ENCODE data around the gene CLPTM1L.
"Not testable (repeated sequence)": the region's sequence is repeated elsewhere in the genome, so short reads cannot be mapped to it uniquely, and the experiment has no call there.

CLPTM1L gene

GRCh38 chr5:1343931-1344901, 683 bp downstream of the CLPTM1L start:
- peak overlapping the region; percentile 2 for H2BK15ac ChIP-seq (ENCODE audit: low read depth, poor library complexity, severe bottlenecking)
- H2BK120ac ChIP-seq (ENCODE audit: low read depth, low read length), result no peak overlapping the region
- H3K79me1 ChIP-seq (replicated peaks; ENCODE audit: low read length, poor library complexity, severe bottlenecking), result peaks cover 43% of the 10 kb centered on the region
- H3K9me3 ChIP-seq (ENCODE audit: control insufficient read depth, low read length), result no peaks in the 10 kb centered on the region
- peak overlapping the region; percentile 92 for H4K8ac ChIP-seq (ENCODE audit: low read length)
- H3K36me3 ChIP-seq (ENCODE audit: control insufficient read depth in 1 of 2, insufficient read depth in 2 of 2, low read depth in 1 of 2, low read length in 2 of 2), result peaks cover 32 to 39% of the 10 kb centered on the region in 2 experiments
- H3K23ac ChIP-seq (ENCODE audit: low read length in 2 of 2), result peak overlapping the region in 1 of 2 experiments; percentile 76
- H3K4me2 ChIP-seq (ENCODE audit: low read length, poor library complexity, severe bottlenecking), result peak overlapping the region; percentile 56
- no peak overlapping the region for H2AK5ac ChIP-seq (ENCODE audit: low read length, severe bottlenecking)
- DNase-seq, result peak; percentile 45
- no peak overlapping the region for H2BK12ac ChIP-seq (ENCODE audit: low read length in 2 of 2)
- peak overlapping the region; percentile 86 to 94 for H3K4me3 ChIP-seq (ENCODE audit: insufficient read depth in 1 of 2, low read depth in 1 of 2, low read length in 2 of 2)
- H2AFZ ChIP-seq (ENCODE audit: low read depth, low read length), result peak overlapping the region; percentile 72
- H3K14ac ChIP-seq (ENCODE audit: low read length in 2 of 2), result peak overlapping the region in 1 of 2 experiments; percentile 87
- H3K18ac ChIP-seq (ENCODE audit: low read depth in 1 of 2, low read length in 2 of 2), result peak overlapping the region; percentile 61 to 76
- no peak overlapping the region for H4K91ac ChIP-seq (ENCODE audit: low read length)
- 16% methylated on average over 33 of the region's 61 CpGs for WGBS
- no peak overlapping the region for H2BK5ac ChIP-seq (ENCODE audit: low read depth, low read length, poor library complexity, severe bottlenecking)
- H3K4me1 ChIP-seq (ENCODE audit: control insufficient read depth, insufficient read depth, low read depth, low read length), result peaks cover 20% of the 10 kb centered on the region
- peak overlapping the region; percentile 26 to 57 for H3K4ac ChIP-seq (ENCODE audit: low read depth in 1 of 2, low read length in 2 of 2)
- H3K9ac ChIP-seq (ENCODE audit: low read length), result peak overlapping the region; percentile 86
- no peaks in the 10 kb centered on the region for H3K27me3 ChIP-seq (ENCODE audit: control insufficient read depth in 1 of 2, insufficient read depth in 1 of 2, low read length in 2 of 2)
- no peak overlapping the region for H3K27ac ChIP-seq (ENCODE audit: low read length, poor library complexity, severe bottlenecking)

GRCh38 chr5:1343315-1343751, 1.6 kb downstream of the CLPTM1L start:
- H3K4ac ChIP-seq (ENCODE audit: low read depth in 1 of 2, low read length in 2 of 2), result no peak overlapping the region

GRCh38 chr5:1342711-1343110, 2.2 kb downstream of the CLPTM1L start:
- H4K91ac ChIP-seq (ENCODE audit: low read length); H3K9ac ChIP-seq (ENCODE audit: low read length); H2BK15ac ChIP-seq (ENCODE audit: low read depth, poor library complexity, severe bottlenecking); H3K23ac ChIP-seq (ENCODE audit: low read length in 2 of 2); H3K4me3 ChIP-seq (ENCODE audit: insufficient read depth in 1 of 2, low read depth in 1 of 2, low read length in 2 of 2); H2BK12ac ChIP-seq (ENCODE audit: low read length in 2 of 2); H3K27me3 ChIP-seq (ENCODE audit: control insufficient read depth in 1 of 2, insufficient read depth in 1 of 2, low read length in 2 of 2); H4K8ac ChIP-seq (ENCODE audit: low read length); H3K14ac ChIP-seq (ENCODE audit: low read length in 2 of 2); H2BK120ac ChIP-seq (ENCODE audit: low read depth, low read length); H3K18ac ChIP-seq (ENCODE audit: low read depth in 1 of 2, low read length in 2 of 2); H3K9me3 ChIP-seq (ENCODE audit: control insufficient read depth, low read length); H2AFZ ChIP-seq (ENCODE audit: low read depth, low read length); H3K27ac ChIP-seq (ENCODE audit: low read length, poor library complexity, severe bottlenecking); H3K4ac ChIP-seq (ENCODE audit: low read depth in 1 of 2, low read length in 2 of 2); H2BK5ac ChIP-seq (ENCODE audit: low read depth, low read length, poor library complexity, severe bottlenecking); DNase-seq; H3K4me2 ChIP-seq (ENCODE audit: low read length, poor library complexity, severe bottlenecking); H2AK5ac ChIP-seq (ENCODE audit: low read length, severe bottlenecking): not testable (repeated sequence)
- H3K79me1 ChIP-seq (replicated peaks; ENCODE audit: low read length, poor library complexity, severe bottlenecking), result peaks cover 51% of the 10 kb centered on the region
- 96% methylated on average over 14 of the region's 14 CpGs for WGBS
- H3K4me1 ChIP-seq (ENCODE audit: control insufficient read depth, insufficient read depth, low read depth, low read length), result peaks cover 20% of the 10 kb centered on the region
- peaks cover 47 to 54% of the 10 kb centered on the region in 2 experiments for H3K36me3 ChIP-seq (ENCODE audit: control insufficient read depth in 1 of 2, insufficient read depth in 2 of 2, low read depth in 1 of 2, low read length in 2 of 2)

More at GRCh38 chr5:1343315-1343751, 1.6 kb downstream of the CLPTM1L start:
- Histone ChIP-seq H3K18ac (ENCODE audit: low read depth in 1 of 2, low read length in 2 of 2) (no peak overlapping the region), H3K27me3 (ENCODE audit: control insufficient read depth in 1 of 2, insufficient read depth in 1 of 2, low read length in 2 of 2) (no peaks in the 10 kb centered on the region), H3K36me3 (ENCODE audit: control insufficient read depth in 1 of 2, insufficient read depth in 2 of 2, low read depth in 1 of 2, low read length in 2 of 2) (peaks cover 41 to 48% of the 10 kb centered on the region in 2 experiments), H4K8ac (ENCODE audit: low read length) (no peak overlapping the region), H3K4me2 (ENCODE audit: low read length, poor library complexity, severe bottlenecking) (peak overlapping the region; percentile 52), H3K14ac (ENCODE audit: low read length in 2 of 2) (no peak overlapping the region), H3K4me3 (ENCODE audit: insufficient read depth in 1 of 2, low read depth in 1 of 2, low read length in 2 of 2) (peak overlapping the region in 1 of 2 experiments; percentile 86), H2BK5ac (ENCODE audit: low read depth, low read length, poor library complexity, severe bottlenecking) (no peak overlapping the region), H4K91ac (ENCODE audit: low read length) (peak overlapping the region; percentile 29), H3K23ac (ENCODE audit: low read length in 2 of 2) (no peak overlapping the region), H2AK5ac (ENCODE audit: low read length, severe bottlenecking) (no peak overlapping the region), H3K27ac (ENCODE audit: low read length, poor library complexity, severe bottlenecking) (peak overlapping the region; percentile 39), H3K4me1 (ENCODE audit: control insufficient read depth, insufficient read depth, low read depth, low read length) (peaks cover 20% of the 10 kb centered on the region), H3K9me3 (ENCODE audit: control insufficient read depth, low read length) (no peaks in the 10 kb centered on the region), H2AFZ (ENCODE audit: low read depth, low read length) (no peak overlapping the region), H3K79me1 (replicated peaks; ENCODE audit: low read length, poor library complexity, severe bottlenecking) (peaks cover 50% of the 10 kb centered on the region), H2BK12ac (ENCODE audit: low read length in 2 of 2) (no peak overlapping the region), H2BK120ac (ENCODE audit: low read depth, low read length) (no peak overlapping the region), H2BK15ac (ENCODE audit: low read depth, poor library complexity, severe bottlenecking) (no peak overlapping the region), H3K9ac (ENCODE audit: low read length) (peak overlapping the region; percentile 86)
- WGBS, result 93% methylated on average over 7 of the region's 9 CpGs
- peak; percentile 36 for DNase-seq

- no peaks in the 10 kb centered on the region for H3K9me3 ChIP-seq (ENCODE audit: control insufficient read depth, low read length)
- H2BK5ac ChIP-seq (ENCODE audit: low read depth, low read length, poor library complexity, severe bottlenecking), result no peak overlapping the region
- no peak overlapping the region for H3K4ac ChIP-seq (ENCODE audit: low read depth in 1 of 2, low read length in 2 of 2)
- peaks cover 24% of the 10 kb centered on the region for H3K4me1 ChIP-seq (ENCODE audit: control insufficient read depth, insufficient read depth, low read depth, low read length)
- H3K4me2 ChIP-seq (ENCODE audit: low read length, poor library complexity, severe bottlenecking), result no peak overlapping the region
- no peak overlapping the region for H2AFZ ChIP-seq (ENCODE audit: low read depth, low read length)
- 96% methylated on average over 12 of the region's 12 CpGs for WGBS
- H3K36me3 ChIP-seq (ENCODE audit: control insufficient read depth in 1 of 2, insufficient read depth in 2 of 2, low read depth in 1 of 2, low read length in 2 of 2), result peaks cover 51 to 59% of the 10 kb centered on the region in 2 experiments
- H3K18ac ChIP-seq (ENCODE audit: low read depth in 1 of 2, low read length in 2 of 2), result no peak overlapping the region
- no peak overlapping the region for H2BK12ac ChIP-seq (ENCODE audit: low read length in 2 of 2)
- no peak overlapping the region for H3K27ac ChIP-seq (ENCODE audit: low read length, poor library complexity, severe bottlenecking)
- no peak overlapping the region for H3K14ac ChIP-seq (ENCODE audit: low read length in 2 of 2)
- H4K91ac ChIP-seq (ENCODE audit: low read length), result no peak overlapping the region
- no peak overlapping the region for H2AK5ac ChIP-seq (ENCODE audit: low read length, severe bottlenecking)
- peaks cover 56% of the 10 kb centered on the region for H3K79me1 ChIP-seq (replicated peaks; ENCODE audit: low read length, poor library complexity, severe bottlenecking)
- no peaks in the 10 kb centered on the region for H3K27me3 ChIP-seq (ENCODE audit: control insufficient read depth in 1 of 2, insufficient read depth in 1 of 2, low read length in 2 of 2)
- H3K4me3 ChIP-seq (ENCODE audit: insufficient read depth in 1 of 2, low read depth in 1 of 2, low read length in 2 of 2), result no peak overlapping the region
- no peak overlapping the region for H3K23ac ChIP-seq (ENCODE audit: low read length in 2 of 2)
- no peak overlapping the region for H3K9ac ChIP-seq (ENCODE audit: low read length)
- no peak overlapping the region for H2BK15ac ChIP-seq (ENCODE audit: low read depth, poor library complexity, severe bottlenecking)
- DNase-seq, result no peak
- no peak overlapping the region for H2BK120ac ChIP-seq (ENCODE audit: low read depth, low read length)
- no peak overlapping the region for H4K8ac ChIP-seq (ENCODE audit: low read length)
Observed at GRCh38 chr5:1342268-1342667, 2.6 kb downstream of the CLPTM1L start.

Data from mesenchymal stem cell (in vitro differentiated cells and primary cell).